ENCODE data around the gene TRAF7.

GRCh38 chr16:2194166-2194834 lies 38.7 kb downstream of the TRAF7 start:
- no peak for TF ChIP-seq POLR2A (IDR thresholded peaks at IDR 0.05; ENCODE audit: low read depth)
- TF ChIP-seq CTCF (IDR thresholded peaks at IDR 0.05), result no peak
- TF ChIP-seq EP300 (IDR thresholded peaks at IDR 0.05), result no peak
